Epithelial cell of proximal tubule (primary cell): Measurements from ENCODE around the gene KDM3B. TPM values are rescaled to one million over a fixed set of nuclear protein-coding genes. Genes with fewer than 3 reads are reported as not detected.

Experiments used
- DNase-seq: peaks from one replicate; pipeline ENCODE4 v3.0.0-alpha.2; 2011; ENCODE audit warnings: low read depth
- H3K4me3 ChIP-seq: 2 replicates; pipeline ENCODE4 v1.5.1; 2011; ENCODE audit warnings: low read depth, mild to moderate bottlenecking, low read length
- total RNA-seq: library from RNA; depleted of rRNA; stranded (reverse); fragments of >200 nt; gene quantifications from 2 replicates; pipeline ENCODE4 v1.2.3, GENCODE V29; 2015
- TF ChIP-seq, protein P1 (sequence below): conservative IDR thresholded peaks from 2 replicates; pipeline ENCODE4 v1.5.1; 2012; ENCODE audit warnings: low read depth, mild to moderate bottlenecking, low read length

Gene KDM3B
- total RNA-seq, 1 donor from 2014 or later = 40.2 TPM

DNA sequence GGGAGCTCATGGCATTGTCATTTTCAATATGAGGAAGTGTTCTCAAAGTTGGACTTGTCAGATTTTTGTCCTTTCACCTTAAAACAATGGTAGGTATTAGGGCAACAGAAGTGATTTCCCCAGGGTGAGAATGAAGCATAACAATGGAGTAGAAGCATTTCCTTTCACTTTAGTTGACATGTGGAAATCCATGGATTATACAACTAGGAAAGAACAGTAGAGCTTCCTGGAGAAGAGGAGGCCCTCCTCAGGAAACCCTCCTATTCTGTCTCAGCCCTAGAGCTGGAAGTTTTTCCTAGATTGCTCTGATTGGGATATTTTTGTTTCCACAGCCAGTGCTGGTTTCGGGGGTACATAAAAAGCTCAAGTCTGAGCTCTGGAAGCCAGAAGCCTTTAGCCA lies 72.6 kb downstream of the KDM3B start:
- no peak for DNase-seq
- TF ChIP-seq, protein P1, sequence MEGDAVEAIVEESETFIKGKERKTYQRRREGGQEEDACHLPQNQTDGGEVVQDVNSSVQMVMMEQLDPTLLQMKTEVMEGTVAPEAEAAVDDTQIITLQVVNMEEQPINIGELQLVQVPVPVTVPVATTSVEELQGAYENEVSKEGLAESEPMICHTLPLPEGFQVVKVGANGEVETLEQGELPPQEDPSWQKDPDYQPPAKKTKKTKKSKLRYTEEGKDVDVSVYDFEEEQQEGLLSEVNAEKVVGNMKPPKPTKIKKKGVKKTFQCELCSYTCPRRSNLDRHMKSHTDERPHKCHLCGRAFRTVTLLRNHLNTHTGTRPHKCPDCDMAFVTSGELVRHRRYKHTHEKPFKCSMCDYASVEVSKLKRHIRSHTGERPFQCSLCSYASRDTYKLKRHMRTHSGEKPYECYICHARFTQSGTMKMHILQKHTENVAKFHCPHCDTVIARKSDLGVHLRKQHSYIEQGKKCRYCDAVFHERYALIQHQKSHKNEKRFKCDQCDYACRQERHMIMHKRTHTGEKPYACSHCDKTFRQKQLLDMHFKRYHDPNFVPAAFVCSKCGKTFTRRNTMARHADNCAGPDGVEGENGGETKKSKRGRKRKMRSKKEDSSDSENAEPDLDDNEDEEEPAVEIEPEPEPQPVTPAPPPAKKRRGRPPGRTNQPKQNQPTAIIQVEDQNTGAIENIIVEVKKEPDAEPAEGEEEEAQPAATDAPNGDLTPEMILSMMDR = no peak
- no peak overlapping the region for H3K4me3 ChIP-seq

DNA sequence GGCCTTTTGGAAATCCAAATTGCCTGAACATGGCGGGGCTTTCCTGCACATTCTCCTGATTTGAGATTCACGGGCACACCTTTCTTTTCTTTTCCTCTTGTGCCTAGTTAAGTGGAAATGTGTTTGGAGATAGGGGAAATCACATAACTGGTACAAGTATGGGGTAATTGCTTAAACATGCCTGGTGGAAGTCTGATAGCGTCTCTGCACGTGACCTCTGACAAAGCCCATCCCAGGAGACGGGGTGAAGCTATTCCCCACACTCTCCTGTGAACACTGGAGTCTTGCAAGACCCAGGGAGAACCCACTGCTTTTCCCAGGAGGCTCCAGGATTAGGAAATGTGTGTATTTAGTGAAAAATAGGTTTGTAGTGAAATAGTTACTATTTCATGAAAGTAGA lies 83.5 kb downstream of the KDM3B start:
- TF ChIP-seq, protein P1 = no peak
- H3K4me3 ChIP-seq = no peak overlapping the region
- DNase-seq = no peak

DNA sequence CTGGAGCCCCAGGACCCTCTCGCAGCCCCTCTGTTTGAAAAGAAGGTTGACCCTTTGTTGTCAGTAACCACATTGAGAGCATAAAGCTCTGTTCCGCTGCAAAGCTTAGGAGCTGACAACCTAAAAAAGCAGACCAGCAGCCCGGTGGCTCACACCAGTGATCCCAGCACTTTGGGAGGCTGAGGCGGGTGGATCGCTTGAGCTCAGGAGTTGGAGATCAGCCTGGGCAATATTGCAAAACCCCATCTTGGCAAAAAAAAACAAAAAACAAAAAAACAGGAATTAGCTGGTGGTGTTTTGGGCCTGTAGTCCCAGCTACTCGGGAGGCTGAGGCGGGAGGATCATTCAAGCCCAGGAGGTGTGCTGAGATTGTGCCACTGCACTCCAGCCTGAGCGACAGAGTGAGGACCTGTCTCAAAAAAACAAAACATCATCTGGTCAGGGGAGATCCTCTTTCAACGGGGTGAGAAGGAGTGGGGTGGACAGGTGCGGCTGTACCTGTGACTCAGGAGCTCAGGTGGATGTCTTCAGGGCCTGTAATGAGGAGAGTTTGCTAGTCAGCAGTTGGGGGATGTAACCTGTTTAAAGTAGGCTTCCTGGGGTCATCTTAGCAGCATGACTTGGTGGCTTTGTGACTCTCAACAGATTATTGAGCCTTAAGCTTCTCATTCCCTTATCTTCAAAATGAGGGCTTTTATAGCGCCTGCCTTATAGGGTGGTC lies 85.7 kb downstream of the KDM3B start:
- TF ChIP-seq, protein P1 = no peak
- H3K4me3 ChIP-seq = peak overlapping the region; percentile 61
- no peak for DNase-seq

DNA sequence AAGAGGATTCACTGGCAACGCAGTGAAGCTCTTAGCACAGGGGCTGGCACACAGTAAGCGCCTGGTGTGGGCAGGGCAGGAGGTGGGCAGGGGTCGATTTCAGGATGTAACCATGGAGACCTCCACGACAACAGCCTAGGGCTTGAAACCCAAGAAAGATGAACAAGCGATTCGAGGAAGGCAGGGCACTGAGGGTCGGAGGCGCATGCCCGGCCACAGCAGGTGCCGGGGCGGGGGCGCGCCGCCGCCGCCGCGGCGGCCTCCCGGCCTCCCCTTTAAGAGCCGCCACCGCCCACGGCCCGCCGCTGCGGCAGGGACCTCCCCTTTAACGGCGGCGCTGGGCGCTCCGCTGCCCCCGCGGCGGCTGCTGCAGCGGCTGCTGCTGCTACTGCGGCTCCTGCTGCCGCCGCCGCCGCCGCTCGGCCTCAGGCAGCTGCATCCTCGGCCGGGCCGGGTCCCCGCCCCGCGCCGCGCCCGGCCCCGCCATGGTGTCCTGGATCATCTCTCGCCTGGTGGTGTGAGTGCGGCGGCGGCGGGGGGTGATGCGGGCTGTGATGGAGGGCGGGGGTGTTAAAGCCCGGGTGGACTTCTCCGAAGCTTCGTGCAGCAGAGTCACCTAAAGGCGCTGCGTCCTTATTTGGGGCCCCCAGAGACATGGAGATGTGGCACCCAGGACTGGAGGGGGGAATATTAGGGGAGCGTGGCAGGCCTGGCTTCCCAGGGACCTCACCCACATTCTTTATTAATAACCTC lies 86.4 kb downstream of the KDM3B start, which contains the start of gene REEP2:
Gene REEP2, plus strand, starts transcription at position 334 of the 753 bp plus-strand sequence. Its CDS starts 152 bp downstream, at position 486.
- TF ChIP-seq, protein P1 = no peak
- H3K4me3 ChIP-seq = peak within 1 kb of the TSS; percentile 61
- no peak for DNase-seq

DNA sequence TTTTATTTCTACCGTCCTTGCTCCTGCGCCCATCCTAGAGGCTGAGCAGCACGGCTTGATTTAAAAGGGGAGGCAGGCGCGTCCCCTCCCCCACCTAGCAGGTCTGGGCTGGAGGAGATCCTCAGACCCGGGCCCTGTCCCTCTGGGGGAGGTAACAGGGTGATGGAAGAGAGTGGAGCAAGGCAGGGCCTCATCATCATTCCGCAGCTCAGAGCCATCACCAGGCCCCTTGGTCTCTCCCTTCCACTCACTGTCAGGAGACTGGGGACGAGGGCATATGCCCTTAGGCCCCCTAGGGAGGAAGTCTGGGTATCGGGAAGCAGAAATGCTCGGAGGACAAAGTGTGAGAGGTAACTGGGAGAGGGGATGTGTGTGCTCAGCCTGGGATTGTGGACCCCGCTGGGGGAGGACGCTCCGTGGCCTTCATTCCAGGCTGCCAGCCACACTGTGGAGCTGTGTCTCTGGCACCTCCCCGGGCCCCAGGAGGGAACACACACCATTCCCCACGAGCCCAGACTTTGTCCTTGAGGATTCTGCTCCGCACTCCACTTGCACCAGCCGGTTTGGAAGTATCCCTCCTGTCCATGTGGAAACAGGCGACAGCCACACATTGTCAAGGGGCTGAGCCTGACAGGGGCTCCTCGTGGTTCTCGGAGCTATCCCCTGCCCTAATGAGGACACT lies 87.1 kb downstream of the KDM3B start:
- peak overlapping the region; percentile 61 for H3K4me3 ChIP-seq
- no peak for DNase-seq
- TF ChIP-seq, protein P1 = no peak

DNA sequence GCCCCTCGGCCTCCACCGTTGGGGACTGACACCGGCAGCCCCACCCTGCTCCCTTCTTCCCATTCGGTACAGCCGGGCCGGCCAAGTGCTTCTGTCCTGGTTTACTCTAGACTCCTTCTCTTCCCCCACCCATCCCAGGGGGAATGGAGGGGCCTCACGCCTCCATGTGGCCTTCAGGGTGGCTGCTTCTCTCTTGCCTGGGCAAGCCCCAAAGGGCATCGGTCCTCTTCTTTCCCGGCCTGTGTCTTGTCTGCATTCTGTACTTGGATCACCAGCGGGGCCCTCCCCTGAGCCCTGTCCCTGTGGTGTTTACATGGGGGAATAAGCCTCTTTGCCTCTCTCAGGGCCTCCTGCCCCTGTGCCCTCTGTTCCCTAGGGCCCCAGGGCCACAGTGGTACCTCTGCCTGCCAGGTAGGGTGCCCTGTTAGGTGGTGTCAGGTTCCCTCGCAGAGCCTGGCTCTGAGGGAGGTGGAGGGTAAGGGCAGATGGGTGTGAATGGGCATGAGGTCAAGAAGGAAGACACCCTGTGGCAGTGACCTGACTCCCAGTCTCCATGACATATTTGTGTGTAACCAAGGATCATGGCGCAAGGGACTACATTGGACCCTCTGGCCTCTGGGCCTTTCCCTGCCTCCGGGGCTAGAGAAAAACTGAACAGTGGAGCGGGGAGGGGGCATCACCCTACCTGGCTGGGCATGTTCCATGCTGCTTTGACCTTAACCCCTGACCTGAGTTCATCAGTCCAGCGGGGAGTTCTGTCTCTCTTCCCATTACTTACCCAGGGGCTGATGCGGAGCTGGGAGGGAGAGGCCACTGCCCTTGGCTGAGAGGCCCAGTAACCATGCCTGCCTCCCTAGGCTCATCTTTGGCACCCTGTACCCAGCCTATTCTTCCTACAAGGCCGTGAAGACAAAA lies 87.9 kb downstream of the KDM3B start:
- DNase-seq = no peak
- no peak overlapping the region for H3K4me3 ChIP-seq
- TF ChIP-seq, protein P1 = no peak
